HEK293 (cell line): ENCODE measurements around the gene BMP6.

ENCODE experiments used
- ZBTB17 ChIP-seq: fragments of 450-650 bp; formaldehyde crosslinking; IDR thresholded peaks from 2 replicates; pipeline ENCODE4 v1.5.1; 2016; ENCODE audit warnings: missing biosample characterization, missing genetic modification characterization
- ZNF184 ChIP-seq: fragments of 450-650 bp; IDR thresholded peaks from 2 replicates; pipeline ENCODE4 v1.5.1; 2018; ENCODE audit warnings: missing biosample characterization, mild to moderate bottlenecking, missing genetic modification characterization
- ZNF239 ChIP-seq: fragments of 450-650 bp; formaldehyde crosslinking; IDR thresholded peaks from 2 replicates; pipeline ENCODE4 v1.5.1; 2016; ENCODE audit warnings: missing biosample characterization, missing genetic modification characterization
- ZNF26 ChIP-seq: fragments of 450-650 bp; formaldehyde crosslinking; IDR thresholded peaks from 2 replicates; pipeline ENCODE4 v1.5.1; 2016; ENCODE audit warnings: missing biosample characterization, missing genetic modification characterization
- ZNF501 ChIP-seq: fragments of 450-650 bp; formaldehyde crosslinking; IDR thresholded peaks from 2 replicates; pipeline ENCODE4 v1.5.1; 2016; ENCODE audit warnings: missing biosample characterization, missing genetic modification characterization
- ZNF571 ChIP-seq: fragments of 450-650 bp; formaldehyde crosslinking; IDR thresholded peaks from 2 replicates; pipeline ENCODE4 v1.5.0; 2017; ENCODE audit warnings: missing biosample characterization, missing genetic modification characterization
- ZNF600 ChIP-seq: fragments of 450-650 bp; formaldehyde crosslinking; IDR thresholded peaks from 2 replicates; pipeline ENCODE4 v1.5.1; 2016; ENCODE audit warnings: missing biosample characterization, missing genetic modification characterization
- ZNF768 ChIP-seq: fragments of 450-650 bp; formaldehyde crosslinking; IDR thresholded peaks from 2 replicates; pipeline ENCODE4 v1.5.1; 2018; ENCODE audit warnings: missing biosample characterization, mild to moderate bottlenecking, missing genetic modification characterization
- ZNF777 ChIP-seq: fragments of 450-650 bp; formaldehyde crosslinking; IDR thresholded peaks from 2 replicates; pipeline ENCODE4 v1.5.1; 2017; ENCODE audit warnings: missing biosample characterization, missing genetic modification characterization, borderline replicate concordance
- TF ChIP-seq, protein P1 (sequence below): fragments of 450-650 bp; formaldehyde crosslinking; IDR thresholded peaks from 2 replicates; pipeline ENCODE4 v1.5.1; 2016; ENCODE audit warnings: missing biosample characterization, missing genetic modification characterization
- TF ChIP-seq, protein P2 (sequence below): fragments of 450-650 bp; formaldehyde crosslinking; IDR thresholded peaks from 2 replicates; pipeline ENCODE4 v1.5.1; 2016; ENCODE audit warnings: missing biosample characterization, missing genetic modification characterization
- TF ChIP-seq, protein P3 (sequence below): fragments of 450-650 bp; formaldehyde crosslinking; conservative IDR thresholded peaks from 2 replicates; pipeline ENCODE4 v1.5.1; 2016; ENCODE audit warnings: low read depth, missing biosample characterization, missing genetic modification characterization

GRCh38 chr6:7684843-7685242, 41.1 kb upstream of the BMP6 start:
- TF ChIP-seq, protein P1, sequence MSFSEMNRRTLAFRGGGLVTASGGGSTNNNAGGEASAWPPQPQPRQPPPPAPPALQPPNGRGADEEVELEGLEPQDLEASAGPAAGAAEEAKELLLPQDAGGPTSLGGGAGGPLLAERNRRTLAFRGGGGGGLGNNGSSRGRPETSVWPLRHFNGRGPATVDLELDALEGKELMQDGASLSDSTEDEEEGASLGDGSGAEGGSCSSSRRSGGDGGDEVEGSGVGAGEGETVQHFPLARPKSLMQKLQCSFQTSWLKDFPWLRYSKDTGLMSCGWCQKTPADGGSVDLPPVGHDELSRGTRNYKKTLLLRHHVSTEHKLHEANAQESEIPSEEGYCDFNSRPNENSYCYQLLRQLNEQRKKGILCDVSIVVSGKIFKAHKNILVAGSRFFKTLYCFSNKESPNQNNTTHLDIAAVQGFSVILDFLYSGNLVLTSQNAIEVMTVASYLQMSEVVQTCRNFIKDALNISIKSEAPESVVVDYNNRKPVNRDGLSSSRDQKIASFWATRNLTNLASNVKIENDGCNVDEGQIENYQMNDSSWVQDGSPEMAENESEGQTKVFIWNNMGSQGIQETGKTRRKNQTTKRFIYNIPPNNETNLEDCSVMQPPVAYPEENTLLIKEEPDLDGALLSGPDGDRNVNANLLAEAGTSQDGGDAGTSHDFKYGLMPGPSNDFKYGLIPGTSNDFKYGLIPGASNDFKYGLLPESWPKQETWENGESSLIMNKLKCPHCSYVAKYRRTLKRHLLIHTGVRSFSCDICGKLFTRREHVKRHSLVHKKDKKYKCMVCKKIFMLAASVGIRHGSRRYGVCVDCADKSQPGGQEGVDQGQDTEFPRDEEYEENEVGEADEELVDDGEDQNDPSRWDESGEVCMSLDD (tag by site-specific recombination): no peak
- TF ChIP-seq ZNF777 (tag by site-specific recombination) (no peak), ZNF501 (tag by site-specific recombination) (no peak), ZNF26 (no peak), ZNF600 (tag by site-specific recombination) (no peak), ZNF184 (tag by site-specific recombination) (no peak), ZBTB17 (tag by site-specific recombination) (no peak), ZNF768 (tag by site-specific recombination) (no peak), ZNF571 (tag by site-specific recombination) (no peak), ZNF239 (no peak)
- TF ChIP-seq, protein P2, sequence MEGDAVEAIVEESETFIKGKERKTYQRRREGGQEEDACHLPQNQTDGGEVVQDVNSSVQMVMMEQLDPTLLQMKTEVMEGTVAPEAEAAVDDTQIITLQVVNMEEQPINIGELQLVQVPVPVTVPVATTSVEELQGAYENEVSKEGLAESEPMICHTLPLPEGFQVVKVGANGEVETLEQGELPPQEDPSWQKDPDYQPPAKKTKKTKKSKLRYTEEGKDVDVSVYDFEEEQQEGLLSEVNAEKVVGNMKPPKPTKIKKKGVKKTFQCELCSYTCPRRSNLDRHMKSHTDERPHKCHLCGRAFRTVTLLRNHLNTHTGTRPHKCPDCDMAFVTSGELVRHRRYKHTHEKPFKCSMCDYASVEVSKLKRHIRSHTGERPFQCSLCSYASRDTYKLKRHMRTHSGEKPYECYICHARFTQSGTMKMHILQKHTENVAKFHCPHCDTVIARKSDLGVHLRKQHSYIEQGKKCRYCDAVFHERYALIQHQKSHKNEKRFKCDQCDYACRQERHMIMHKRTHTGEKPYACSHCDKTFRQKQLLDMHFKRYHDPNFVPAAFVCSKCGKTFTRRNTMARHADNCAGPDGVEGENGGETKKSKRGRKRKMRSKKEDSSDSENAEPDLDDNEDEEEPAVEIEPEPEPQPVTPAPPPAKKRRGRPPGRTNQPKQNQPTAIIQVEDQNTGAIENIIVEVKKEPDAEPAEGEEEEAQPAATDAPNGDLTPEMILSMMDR (tag by site-specific recombination): no peak
- TF ChIP-seq, protein P3, sequence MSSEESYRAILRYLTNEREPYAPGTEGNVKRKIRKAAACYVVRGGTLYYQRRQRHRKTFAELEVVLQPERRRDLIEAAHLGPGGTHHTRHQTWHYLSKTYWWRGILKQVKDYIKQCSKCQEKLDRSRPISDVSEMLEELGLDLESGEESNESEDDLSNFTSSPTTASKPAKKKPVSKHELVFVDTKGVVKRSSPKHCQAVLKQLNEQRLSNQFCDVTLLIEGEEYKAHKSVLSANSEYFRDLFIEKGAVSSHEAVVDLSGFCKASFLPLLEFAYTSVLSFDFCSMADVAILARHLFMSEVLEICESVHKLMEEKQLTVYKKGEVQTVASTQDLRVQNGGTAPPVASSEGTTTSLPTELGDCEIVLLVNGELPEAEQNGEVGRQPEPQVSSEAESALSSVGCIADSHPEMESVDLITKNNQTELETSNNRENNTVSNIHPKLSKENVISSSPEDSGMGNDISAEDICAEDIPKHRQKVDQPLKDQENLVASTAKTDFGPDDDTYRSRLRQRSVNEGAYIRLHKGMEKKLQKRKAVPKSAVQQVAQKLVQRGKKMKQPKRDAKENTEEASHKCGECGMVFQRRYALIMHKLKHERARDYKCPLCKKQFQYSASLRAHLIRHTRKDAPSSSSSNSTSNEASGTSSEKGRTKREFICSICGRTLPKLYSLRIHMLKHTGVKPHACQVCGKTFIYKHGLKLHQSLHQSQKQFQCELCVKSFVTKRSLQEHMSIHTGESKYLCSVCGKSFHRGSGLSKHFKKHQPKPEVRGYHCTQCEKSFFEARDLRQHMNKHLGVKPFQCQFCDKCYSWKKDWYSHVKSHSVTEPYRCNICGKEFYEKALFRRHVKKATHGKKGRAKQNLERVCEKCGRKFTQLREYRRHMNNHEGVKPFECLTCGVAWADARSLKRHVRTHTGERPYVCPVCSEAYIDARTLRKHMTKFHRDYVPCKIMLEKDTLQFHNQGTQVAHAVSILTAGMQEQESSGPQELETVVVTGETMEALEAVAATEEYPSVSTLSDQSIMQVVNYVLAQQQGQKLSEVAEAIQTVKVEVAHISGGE (tag by site-specific recombination): no peak
